ENCODE data around the gene CALCR. TPM values are rescaled to one million over a fixed set of nuclear protein-coding genes. Genes with fewer than 3 reads are reported as not detected.

Gene CALCR
- total and polyA plus RNA-seq, 2 of the 4 experiments (the other 2 are of a cell fraction), result not detected

GRCh38 chr7:93471456-93471855 lies 103.1 kb downstream of the CALCR start:
- in situ Hi-C loops (cut with MboI; ENCODE audit: low sequenced_read_pairs), result no loop called here
- Histone ChIP-seq H3K79me1 (ENCODE audit: low read depth in 1 of 2, low read length in 2 of 2) (no peaks in the 10 kb centered on the region), H3K9me1 (ENCODE audit: insufficient read depth, low read length) (no peaks in the 10 kb centered on the region), H2AK9ac (replicated peaks; ENCODE audit: low read depth, low read length, poor library complexity) (no peak overlapping the region), H4K20me1 (ENCODE audit: insufficient read depth, low read length) (no peaks in the 10 kb centered on the region), H3K4me1 (ENCODE audit: control insufficient read depth, insufficient read depth, low read length) (no peaks in the 10 kb centered on the region), H3K14ac (replicated peaks; ENCODE audit: low read depth, low read length) (no peak overlapping the region), H2BK120ac (ENCODE audit: low read depth, low read length) (no peak overlapping the region), H3K9me3 (ENCODE audit: control insufficient read depth, insufficient read depth, low read length) (no peaks in the 10 kb centered on the region), H4K5ac (ENCODE audit: low read depth, low read length) (no peak overlapping the region), H4K91ac (ENCODE audit: insufficient read depth, low read depth, low read length) (no peak overlapping the region), H4K8ac (ENCODE audit: low read depth in 2 of 2, low read length in 2 of 2) (no peak overlapping the region), H3K36me3 (ENCODE audit: control insufficient read depth, insufficient read depth, low read length) (no peaks in the 10 kb centered on the region), H2BK15ac (ENCODE audit: low read depth, low read length) (no peak overlapping the region), H3K4ac (ENCODE audit: low read depth, low read length) (no peak overlapping the region), H3K27ac (ENCODE audit: insufficient read depth, low read length) (no peak overlapping the region), H3K23ac (ENCODE audit: low read depth, low read length) (no peak overlapping the region), H2BK20ac (ENCODE audit: low read depth, low read length) (no peak overlapping the region), H3K27me3 (ENCODE audit: control insufficient read depth, insufficient read depth, low read length) (no peaks in the 10 kb centered on the region), H3K4me2 (ENCODE audit: low read depth, low read length) (no peak overlapping the region), H3K9ac (ENCODE audit: low read depth, low read length) (no peak overlapping the region), H3K56ac (ENCODE audit: extremely low read depth, insufficient read depth, low read length) (no peak overlapping the region), H2AFZ (replicated peaks; ENCODE audit: low read length, poor library complexity) (no peak overlapping the region), H2BK5ac (ENCODE audit: low read depth, low read length, poor library complexity, severe bottlenecking) (no peak overlapping the region), H3K4me3 (ENCODE audit: insufficient read depth, low read depth, low read length) (no peak overlapping the region), H2AK5ac (ENCODE audit: low read depth, low read length) (no peak overlapping the region), H3K18ac (ENCODE audit: low read depth, low read length) (no peak overlapping the region)
- dilution Hi-C loops (cut with HindIII; ENCODE audit: low sequenced_read_pairs, unreplicated experiment), result no loop called here
- POLR2A ChIA-PET (ENCODE audit: unreplicated experiment), result no interaction called here
- ATAC-seq (ENCODE audit: low read depth) (no peak), DNase-seq (no peak)
- intact Hi-C loops (cut with micrococcal nuclease), result no loop called here
- no TSS peak for BruUV-seq (replicated peaks)
- TF ChIP-seq MAFK (IDR thresholded peaks at IDR 0.05; ENCODE audit: low read depth, low read length), result no peak
- no peak for TF ChIP-seq POLR2A (IDR thresholded peaks at IDR 0.05; ENCODE audit: low read depth, low read length)
- TF ChIP-seq SMC3 (IDR thresholded peaks at IDR 0.05; ENCODE audit: low read depth, low read length), result no peak
- TF ChIP-seq FOS (IDR thresholded peaks at IDR 0.05; ENCODE audit: low read depth, low read length), result no peak
- TF ChIP-seq RFX5 (IDR thresholded peaks at IDR 0.05; ENCODE audit: low read depth, low read length), result no peak
- TF ChIP-seq CTCF (conservative IDR thresholded peaks at IDR 0.05; ENCODE audit: low read depth, low read length), result no peak
- TF ChIP-seq BHLHE40 (IDR thresholded peaks at IDR 0.05; ENCODE audit: low read depth, low read length), result no peak
- no peak for TF ChIP-seq MXI1 (IDR thresholded peaks at IDR 0.05; ENCODE audit: borderline replicate concordance, low read depth, low read length)
- no peak for TF ChIP-seq CEBPB (IDR thresholded peaks at IDR 0.05; ENCODE audit: low read depth, low read length)
- TF ChIP-seq RAD21 (IDR thresholded peaks at IDR 0.05; ENCODE audit: low read length), result no peak
- no peak for TF ChIP-seq RCOR1 (IDR thresholded peaks at IDR 0.05; ENCODE audit: insufficient replicate concordance, low read length)
- no peak for TF ChIP-seq CHD1 (IDR thresholded peaks at IDR 0.05; ENCODE audit: low read depth, low read length)
- no peak for TF ChIP-seq USF2 (IDR thresholded peaks at IDR 0.05; ENCODE audit: low read depth, low read length)
- TF ChIP-seq NFE2L2 (IDR thresholded peaks at IDR 0.05; ENCODE audit: low read depth, low read length), result no peak
- TF ChIP-seq ELK1 (IDR thresholded peaks at IDR 0.05; ENCODE audit: borderline replicate concordance, low read depth, low read length), result no peak
- TF ChIP-seq MAZ (IDR thresholded peaks at IDR 0.05; ENCODE audit: borderline replicate concordance, low read depth, low read length), result no peak
- CTCF ChIA-PET, result interaction anchor here (0.6 kb wide), 1 partner anchor 79 kb away, joined by 3 read pairs; no protein-coding TSS in a partner anchor
- WGBS, 2 experiments (ENCODE audit: extremely low coverage in 2 of 2, insufficient read length in 1 of 2), result no CpG with 5 or more reads among the region's 2 CpGs

Data from IMR-90 (cell line).